Measurements from ENCODE around the gene DEPDC7.
"Not testable (repeated sequence)": the region's sequence is repeated elsewhere in the genome, so short reads cannot be mapped to it uniquely, and the experiment has no call there.

The DEPDC7 gene
- 1.1 to 2.7 (median 1.9) reads per million in 4 donors for total RNA-seq

GRCh38 chr11:33015621-33016551 lies at the start of gene DEPDC7:
Gene DEPDC7 (plus strand): TSS chr11:33015878. CDS start chr11:33015956, 78 bp downstream.
- peak; percentile 58 to 79 (median 68) for DNase-seq

- DNase-seq, result no peak
Measured at GRCh38 chr11:32968541-32968940, 47.1 kb upstream of the DEPDC7 start.

GRCh38 chr11:32972233-32972632 lies 43.4 kb upstream of the DEPDC7 start:
- not testable (repeated sequence) for DNase-seq

GRCh38 chr11:32972781-32973180 lies 42.9 kb upstream of the DEPDC7 start:
- no peak for DNase-seq

GRCh38 chr11:32982626-32983025 lies 33.1 kb upstream of the DEPDC7 start:
- DNase-seq, result no peak

GRCh38 chr11:32983506-32983905 lies 32.2 kb upstream of the DEPDC7 start:
- DNase-seq, result no peak

GRCh38 chr11:32985600-32985999 lies 30.1 kb upstream of the DEPDC7 start:
- DNase-seq, result no peak

GRCh38 chr11:32987851-32988250 lies 27.8 kb upstream of the DEPDC7 start:
- DNase-seq, result no peak

GRCh38 chr11:32990481-32990880 lies 25.2 kb upstream of the DEPDC7 start:
- no peak for DNase-seq

- no peak for DNase-seq
Measured at GRCh38 chr11:32991427-32991826, 24.3 kb upstream of the DEPDC7 start.

- DNase-seq, result no peak
Measured at GRCh38 chr11:32991898-32992297, 23.8 kb upstream of the DEPDC7 start.

- no peak for DNase-seq
Measured at GRCh38 chr11:33000181-33000580, 15.5 kb upstream of the DEPDC7 start.

- no peak for DNase-seq
Measured at GRCh38 chr11:33001281-33001680, 14.4 kb upstream of the DEPDC7 start.

- DNase-seq, result no peak
Measured at GRCh38 chr11:33001751-33002542, 13.7 kb upstream of the DEPDC7 start.

- DNase-seq, result peak in 3 of 5 donors; percentile 22 to 30 (median 23)
Measured at GRCh38 chr11:33005175-33005574, 10.5 kb upstream of the DEPDC7 start.

GRCh38 chr11:33006010-33006409 lies 9.7 kb upstream of the DEPDC7 start:
- no peak for DNase-seq

- no peak for DNase-seq
Measured at GRCh38 chr11:33013755-33014154, 1.9 kb upstream of the DEPDC7 start.

- DNase-seq, result no peak
Measured at GRCh38 chr11:33016654-33017053, 976 bp downstream of the DEPDC7 start.

GRCh38 chr11:33017478-33017877 lies 1.8 kb downstream of the DEPDC7 start:
- no peak for DNase-seq

GRCh38 chr11:33017965-33018364 lies 2.3 kb downstream of the DEPDC7 start:
- DNase-seq, result no peak

GRCh38 chr11:33018840-33019239 lies 3.2 kb downstream of the DEPDC7 start:
- no peak for DNase-seq

GRCh38 chr11:33021501-33021900 lies 5.8 kb downstream of the DEPDC7 start:
- no peak for DNase-seq

- DNase-seq, result no peak
Measured at GRCh38 chr11:33021937-33022336, 6.3 kb downstream of the DEPDC7 start.

- no peak for DNase-seq
Measured at GRCh38 chr11:33025339-33025722, 9.7 kb downstream of the DEPDC7 start.
